Cardiac atrium fibroblast (primary cell): Measurements from ENCODE around the gene ZNF711. TPM values are rescaled to one million over a fixed set of nuclear protein-coding genes. Genes with fewer than 3 reads are reported as not detected.

ENCODE experiments used
- total RNA-seq: library from RNA; depleted of rRNA; stranded (reverse); fragments of >200 nt; gene quantifications from 2 replicates; pipeline ENCODE4 v1.2.3, GENCODE V29; 2015

ZNF711 gene
- total RNA-seq = 0.16 and 0.36 TPM in 2 replicates

GRCh38 chrX:85243761-85244449 lies at the start of gene ZNF711, which contains the start of gene SATL1:
Gene ZNF711 (plus strand): TSS chrX:85243991. CDS start chrX:85247573, 3,582 bp downstream.
Gene SATL1 (minus strand): TSS chrX:85243779. CDS start chrX:85108968, 134,811 bp downstream.

Other genes starting within 250 kb of the ZNF711 start
- 5.2 and 6.3 TPM in 2 replicates for gene APOOL, start 240.1 kb upstream of the ZNF711 start, total RNA-seq
- not detected in 2 replicates for gene SATL1, start 212 bp upstream of the ZNF711 start, total RNA-seq
- not detected in 2 replicates for gene POF1B, start 135.7 kb downstream of the ZNF711 start, total RNA-seq